GM06990 (cell line): ENCODE data around the gene VPS52.

Experiments used
- DNase-seq: peaks from one replicate; pipeline ENCODE4 v3.0.0-alpha.2; 2011; ENCODE audit not compliant: insufficient read length; ENCODE audit errors: extremely low read depth
- H3K27me3 ChIP-seq: replicated peaks from 2 replicates; pipeline ENCODE4 v1.6.0; 2011; ENCODE audit warnings: low read length; ENCODE audit not compliant: control insufficient read depth, insufficient read depth
- H3K36me3 ChIP-seq: 2 replicates; pipeline ENCODE4 v1.5.1; 2011; ENCODE audit warnings: low read length; ENCODE audit not compliant: control insufficient read depth, insufficient read depth
- H3K4me3 ChIP-seq: replicated peaks from 2 replicates; pipeline ENCODE4 v1.5.1; 2011; ENCODE audit warnings: low read depth, mild to moderate bottlenecking, control low read depth, low read length
- CTCF ChIP-seq: IDR thresholded peaks from 2 replicates; pipeline ENCODE4 v1.5.1; 2011; ENCODE audit warnings: low read length, control low read depth, mild to moderate bottlenecking, inconsistent platforms; ENCODE audit not compliant: insufficient read depth, poor library complexity, severe bottlenecking

VPS52 gene

DNA sequence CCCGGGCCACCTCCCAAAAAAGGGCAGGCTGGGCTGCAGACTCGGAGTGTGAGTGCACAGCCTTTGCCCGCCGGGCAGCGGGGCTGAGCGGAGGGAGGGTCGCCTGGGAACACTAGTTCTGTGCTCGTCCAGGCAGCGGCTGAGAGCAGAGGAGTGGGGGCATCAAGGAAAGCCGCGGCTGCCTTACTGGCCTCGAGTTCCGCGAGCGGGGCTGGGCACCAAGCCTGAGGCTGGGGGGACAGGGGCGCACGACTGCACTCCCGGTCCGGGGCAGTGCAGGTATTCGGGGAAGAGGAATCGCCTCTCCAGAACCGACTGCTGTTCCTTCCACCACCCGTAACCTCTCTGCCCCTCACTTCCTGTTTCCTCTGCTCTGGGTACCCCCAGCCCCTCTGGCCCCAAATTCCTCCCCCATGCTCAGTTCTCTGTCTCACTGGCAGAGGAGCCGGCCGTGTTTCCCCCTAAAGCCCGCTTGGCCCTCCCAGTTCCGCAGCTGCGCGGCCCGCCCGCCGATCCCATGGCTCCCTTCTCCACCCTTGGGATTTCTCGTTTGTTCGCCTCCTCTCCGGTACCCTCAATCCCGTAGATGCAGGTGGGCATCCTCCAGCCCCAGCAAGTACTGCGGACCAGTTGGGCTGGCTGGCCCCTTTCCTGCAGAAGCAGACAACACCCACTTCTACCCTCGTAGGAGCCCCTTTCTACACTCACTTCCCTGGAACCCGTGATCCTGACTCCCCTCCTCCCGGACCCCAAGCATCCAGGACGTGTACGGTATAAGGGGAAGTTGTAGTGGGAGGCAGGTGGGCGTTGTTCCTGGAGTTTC is 58.3 kb downstream of the VPS52 start:
- H3K36me3 ChIP-seq, result peaks cover 4% of the 10 kb centered on the region
- no peak overlapping the region for H3K4me3 ChIP-seq
- peaks cover 2% of the 10 kb centered on the region for H3K27me3 ChIP-seq
- no peak for TF ChIP-seq CTCF
- DNase-seq, result no peak

GRCh38 chr6:33212857-33213165 is 58.9 kb downstream of the VPS52 start:
- TF ChIP-seq CTCF, result no peak
- Histone ChIP-seq H3K27me3 (peaks cover 2% of the 10 kb centered on the region), H3K36me3 (peaks cover 4% of the 10 kb centered on the region), H3K4me3 (no peak overlapping the region)
- DNase-seq, result no peak

- DNase-seq, result no peak
- no peak overlapping the region for H3K4me3 ChIP-seq
- H3K36me3 ChIP-seq, result peaks cover 4% of the 10 kb centered on the region
- TF ChIP-seq CTCF, result no peak
- H3K27me3 ChIP-seq, result peaks cover 2% of the 10 kb centered on the region
These were observed 59.8 kb downstream of the VPS52 start for GRCh38 chr6:33211666-33212422.

- no peak for DNase-seq
- peaks cover 2% of the 10 kb centered on the region for H3K27me3 ChIP-seq
- H3K4me3 ChIP-seq, result no peak overlapping the region
- H3K36me3 ChIP-seq, result peaks cover 4% of the 10 kb centered on the region
- no peak for TF ChIP-seq CTCF
These were observed 60.5 kb downstream of the VPS52 start for GRCh38 chr6:33211136-33211535.

DNA sequence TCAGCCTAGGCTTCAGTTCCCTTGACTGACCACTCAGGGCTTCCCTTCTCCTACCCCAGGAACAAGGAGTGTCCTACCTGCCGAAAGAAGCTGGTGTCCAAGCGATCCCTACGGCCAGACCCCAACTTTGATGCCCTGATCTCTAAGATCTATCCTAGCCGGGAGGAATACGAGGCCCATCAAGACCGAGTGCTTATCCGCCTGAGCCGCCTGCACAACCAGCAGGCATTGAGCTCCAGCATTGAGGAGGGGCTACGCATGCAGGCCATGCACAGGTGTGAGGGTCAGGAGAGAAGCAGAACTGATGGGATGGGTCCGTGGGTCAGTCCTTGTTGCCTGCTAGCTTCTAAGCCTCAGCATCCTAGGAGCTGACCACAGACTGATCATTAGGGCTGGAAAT is 61.8 kb downstream of the VPS52 start:
- TF ChIP-seq CTCF, result no peak
- H3K27me3 ChIP-seq, result peaks cover 2% of the 10 kb centered on the region
- no peak for DNase-seq
- peaks cover 4% of the 10 kb centered on the region for H3K36me3 ChIP-seq
- H3K4me3 ChIP-seq, result no peak overlapping the region
